Inferior parietal cortex (tissue), 1 donor: ENCODE measurements around the gene ATP12A.

Experiments
- DNase-seq: peaks from one replicate; pipeline ENCODE4 v3.0.0-alpha.2; 2016; ENCODE audit errors: extremely low spot score

The ATP12A gene

DNA sequence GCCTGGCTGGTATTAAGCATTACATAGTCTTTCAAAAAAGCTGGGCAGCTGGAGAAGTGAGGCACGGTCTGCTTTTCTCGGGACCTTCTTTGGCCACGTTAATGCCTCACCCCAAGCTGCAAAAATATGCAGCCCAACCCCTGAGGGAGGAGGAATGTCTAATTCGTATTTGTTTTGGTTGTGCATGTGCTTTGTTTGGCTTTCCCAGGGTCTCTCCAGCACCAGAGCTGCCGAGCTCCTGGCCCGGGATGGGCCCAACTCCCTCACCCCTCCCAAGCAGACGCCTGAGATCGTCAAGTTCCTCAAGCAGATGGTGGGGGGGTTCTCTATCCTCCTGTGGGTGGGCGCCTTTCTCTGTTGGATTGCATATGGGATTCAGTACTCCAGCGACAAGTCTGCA is 7.9 kb downstream of the ATP12A start:
- DNase-seq = no peak

DNA sequence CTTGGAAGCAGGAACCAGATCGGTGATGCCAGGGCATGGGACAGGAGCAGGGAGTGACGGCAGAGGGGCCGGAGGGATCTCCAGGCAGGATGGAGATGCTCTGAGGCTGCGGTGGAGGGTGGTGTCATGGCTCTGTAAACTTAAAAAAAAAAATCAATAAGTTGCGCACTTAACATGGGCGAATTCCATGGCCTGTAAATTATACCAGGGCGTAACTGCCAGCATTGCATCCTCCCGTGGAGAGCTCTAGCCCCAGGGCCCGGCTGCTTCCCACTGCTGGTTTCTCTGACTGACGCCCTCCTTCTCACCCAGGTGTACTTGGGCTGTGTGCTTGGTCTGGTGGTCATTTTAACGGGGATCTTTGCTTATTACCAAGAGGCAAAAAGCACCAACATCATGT is 8.7 kb downstream of the ATP12A start:
- no peak for DNase-seq

GRCh38 chr13:24691381-24691780 is 11.2 kb downstream of the ATP12A start:
- DNase-seq = no peak

DNA sequence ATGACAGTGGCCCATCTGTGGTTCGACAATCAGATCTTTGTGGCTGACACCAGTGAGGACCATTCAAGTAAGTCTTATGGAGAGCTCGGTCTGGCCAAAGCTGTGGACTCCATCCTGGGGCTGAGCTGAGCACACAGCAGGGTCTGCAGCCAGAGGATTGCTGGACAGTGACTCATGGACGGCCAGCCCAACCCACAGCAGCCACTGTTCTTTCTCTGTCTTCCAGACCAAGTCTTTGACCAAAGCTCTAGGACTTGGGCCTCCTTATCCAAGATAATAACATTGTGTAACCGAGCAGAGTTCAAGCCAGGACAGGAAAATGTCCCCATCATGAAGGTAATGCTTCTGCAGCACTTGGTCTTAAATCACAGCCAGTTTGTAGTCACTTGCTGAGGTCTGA is 12.4 kb downstream of the ATP12A start:
- DNase-seq = no peak

- DNase-seq = peak; percentile 58
Measured at GRCh38 chr13:24693862-24694471, 13.8 kb downstream of the ATP12A start.

- no peak for DNase-seq
Measured at GRCh38 chr13:24694907-24695306, 14.7 kb downstream of the ATP12A start.

DNA sequence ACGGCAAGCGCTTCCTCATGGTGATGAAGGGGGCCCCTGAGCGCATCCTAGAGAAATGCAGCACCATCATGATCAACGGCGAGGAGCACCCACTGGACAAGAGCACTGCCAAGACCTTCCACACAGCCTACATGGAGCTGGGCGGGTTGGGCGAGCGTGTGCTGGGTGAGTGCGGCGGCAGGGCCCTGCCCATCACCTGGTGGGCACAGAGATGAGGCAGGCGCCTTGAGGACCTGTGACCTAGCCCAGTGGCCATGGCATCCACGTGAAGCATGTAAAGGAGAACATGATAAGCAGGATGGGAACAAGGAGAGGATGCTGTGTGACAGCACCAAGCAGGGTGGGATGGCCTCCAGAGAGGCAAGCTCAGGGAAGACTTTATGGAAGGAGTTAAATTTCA is 18.5 kb downstream of the ATP12A start:
- no peak for DNase-seq

DNA sequence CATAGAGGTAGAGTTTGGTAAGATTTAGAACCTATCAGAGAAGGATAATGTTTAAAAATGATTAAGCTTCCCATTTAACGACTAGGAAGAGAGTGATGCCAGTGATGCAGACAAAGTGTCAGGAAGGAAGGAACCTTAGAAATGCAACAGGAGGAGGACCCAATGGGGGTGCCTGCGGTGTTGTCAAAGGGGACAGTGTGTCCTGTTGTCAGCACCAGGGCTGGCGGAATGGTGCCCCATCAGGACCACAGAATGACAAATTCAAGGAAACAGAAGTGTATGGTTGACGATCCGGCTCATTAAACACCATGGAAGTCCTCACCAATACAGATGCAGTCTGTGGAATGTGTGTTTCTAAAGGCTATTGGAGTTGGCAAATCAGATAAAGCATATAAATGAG is 19.3 kb downstream of the ATP12A start:
- DNase-seq = no peak

- no peak for DNase-seq
Measured at GRCh38 chr13:24700539-24700938, 20.3 kb downstream of the ATP12A start.

DNA sequence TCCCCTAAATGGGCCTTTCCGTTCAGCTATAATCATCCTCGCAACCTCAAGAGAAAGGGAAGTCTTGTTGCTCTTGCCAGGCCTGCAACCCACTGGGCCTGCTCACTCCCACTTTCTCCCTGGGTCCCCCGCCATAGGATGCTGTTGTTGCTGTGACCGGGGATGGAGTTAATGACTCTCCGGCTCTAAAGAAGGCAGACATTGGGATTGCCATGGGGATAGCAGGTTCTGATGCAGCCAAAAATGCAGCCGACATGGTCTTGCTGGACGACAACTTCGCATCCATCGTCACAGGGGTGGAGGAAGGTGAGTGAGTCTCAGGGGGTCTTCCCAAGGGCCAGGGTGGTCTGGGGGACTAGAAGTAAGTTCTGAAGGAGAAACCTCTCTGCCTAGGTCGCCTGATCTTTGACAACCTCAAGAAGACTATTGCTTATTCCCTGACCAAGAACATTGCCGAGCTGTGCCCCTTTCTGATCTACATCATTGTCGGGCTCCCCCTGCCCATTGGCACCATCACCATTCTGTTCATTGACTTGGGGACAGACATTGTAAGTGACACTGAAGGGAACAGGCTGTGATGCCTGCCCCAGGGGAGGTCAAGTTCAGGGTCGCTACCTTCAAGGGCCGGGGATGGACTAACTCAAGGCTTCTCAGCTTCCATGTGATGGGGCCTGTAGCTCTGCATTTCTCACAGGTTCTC is 26.8 kb downstream of the ATP12A start:
- DNase-seq = no peak

GRCh38 chr13:24709186-24709913 is 29.1 kb downstream of the ATP12A start:
- DNase-seq = no peak

DNA sequence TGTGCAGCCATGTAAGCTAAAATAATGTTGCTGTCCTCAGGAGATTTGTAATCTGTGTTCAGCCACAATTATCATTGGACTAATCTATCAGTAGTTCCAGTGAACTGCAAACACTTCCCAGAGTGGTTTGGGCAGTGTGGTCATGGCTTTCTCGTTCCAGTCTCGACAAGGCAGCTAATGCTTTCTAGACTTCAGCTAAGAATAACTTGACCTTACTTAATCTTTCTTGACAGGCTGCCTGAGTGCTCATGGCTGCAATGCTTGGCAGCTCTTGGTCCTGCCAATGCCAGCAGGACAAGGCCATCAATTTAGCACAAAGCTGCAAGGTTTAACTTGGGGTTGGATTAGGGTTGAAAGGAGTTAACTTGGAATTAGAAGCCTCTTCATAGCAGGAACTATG is 32.8 kb downstream of the ATP12A start:
- DNase-seq = no peak

DNA sequence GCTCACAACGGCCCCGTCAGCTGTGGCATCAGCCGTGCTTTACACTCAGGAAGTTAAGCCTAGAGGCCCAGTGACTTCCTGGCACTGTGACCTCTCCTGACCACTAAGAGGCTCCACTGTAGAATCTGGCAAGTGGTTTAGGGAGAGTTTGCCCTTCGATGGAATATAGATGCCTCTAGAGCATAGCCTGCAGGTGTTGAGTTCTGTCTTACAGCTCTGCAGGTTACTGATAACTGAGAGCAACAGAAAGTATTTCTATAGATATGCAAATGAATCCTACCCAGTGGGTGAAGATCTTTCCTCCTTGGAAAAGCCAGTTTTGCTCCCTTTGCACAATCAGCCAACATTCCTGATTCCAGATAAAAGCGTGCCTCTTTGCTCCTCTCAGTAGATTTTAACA is 35.8 kb downstream of the ATP12A start:
- no peak for DNase-seq

GRCh38 chr13:24716446-24716845 is 36.2 kb downstream of the ATP12A start:
- no peak for DNase-seq

GRCh38 chr13:24717217-24717616 is 37.0 kb downstream of the ATP12A start:
- DNase-seq = no peak

DNA sequence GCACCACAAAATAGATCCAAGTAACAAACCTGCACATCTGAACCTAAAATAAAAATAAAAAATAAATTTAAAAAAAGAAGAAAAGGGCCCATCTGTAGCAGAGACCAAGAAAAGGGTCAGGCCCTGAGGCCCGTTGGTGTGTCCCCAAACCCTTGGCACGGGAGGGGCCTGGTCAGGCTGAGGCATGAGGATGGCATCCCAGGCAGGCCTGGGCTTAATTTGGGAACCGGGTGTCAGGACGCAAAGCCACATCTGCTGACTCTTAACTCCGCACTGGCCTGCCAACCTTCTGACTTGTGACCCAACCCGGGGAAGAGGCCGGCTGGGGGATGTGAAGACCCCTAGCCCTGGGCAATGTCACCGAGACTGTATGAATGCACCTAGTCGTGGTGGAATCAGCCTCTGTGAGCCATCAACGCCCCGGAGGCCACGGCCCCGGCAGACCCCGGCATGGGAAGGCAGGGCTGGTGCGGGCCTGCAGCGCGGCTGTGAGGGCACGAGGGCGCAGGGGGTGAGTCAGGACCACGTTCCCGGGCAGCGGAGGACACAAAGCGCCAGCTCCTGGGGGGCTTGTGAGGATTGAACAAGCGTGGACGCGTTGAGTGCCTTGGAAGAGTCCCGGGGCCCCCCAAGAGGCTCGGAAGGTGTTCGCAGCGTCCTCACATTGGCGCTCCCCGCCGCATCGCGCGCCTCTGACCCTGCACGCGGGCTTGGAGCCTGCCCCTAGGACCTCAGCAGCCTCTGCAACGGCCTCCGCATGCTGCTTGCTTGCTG is 38.2 kb downstream of the ATP12A start:
- no peak for DNase-seq

DNA sequence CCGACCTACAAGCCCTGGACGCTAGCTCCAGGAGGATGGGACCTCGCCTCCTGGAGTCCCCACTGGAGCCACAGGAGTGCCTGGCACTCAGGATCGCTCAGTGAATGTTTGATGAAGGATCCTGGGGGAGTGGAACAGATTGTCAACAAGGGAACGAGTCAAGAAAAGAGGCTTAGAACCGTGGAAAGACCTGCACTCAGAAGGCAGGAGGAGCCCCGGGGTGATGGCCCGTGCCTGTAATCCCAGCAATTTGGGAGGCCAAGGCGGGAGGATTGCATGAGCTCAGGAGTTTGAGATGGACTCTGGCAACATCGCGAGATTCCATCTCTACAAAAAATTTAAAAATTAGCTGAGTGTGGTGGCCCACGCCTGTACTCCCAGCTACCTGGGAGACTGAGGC is 38.9 kb downstream of the ATP12A start:
- no peak for DNase-seq

GRCh38 chr13:24723206-24723605 is 43.0 kb downstream of the ATP12A start:
- DNase-seq = no peak

GRCh38 chr13:24724714-24725113 is 44.5 kb downstream of the ATP12A start:
- DNase-seq = no peak

GRCh38 chr13:24725379-24725778 is 45.2 kb downstream of the ATP12A start:
- DNase-seq = no peak

DNA sequence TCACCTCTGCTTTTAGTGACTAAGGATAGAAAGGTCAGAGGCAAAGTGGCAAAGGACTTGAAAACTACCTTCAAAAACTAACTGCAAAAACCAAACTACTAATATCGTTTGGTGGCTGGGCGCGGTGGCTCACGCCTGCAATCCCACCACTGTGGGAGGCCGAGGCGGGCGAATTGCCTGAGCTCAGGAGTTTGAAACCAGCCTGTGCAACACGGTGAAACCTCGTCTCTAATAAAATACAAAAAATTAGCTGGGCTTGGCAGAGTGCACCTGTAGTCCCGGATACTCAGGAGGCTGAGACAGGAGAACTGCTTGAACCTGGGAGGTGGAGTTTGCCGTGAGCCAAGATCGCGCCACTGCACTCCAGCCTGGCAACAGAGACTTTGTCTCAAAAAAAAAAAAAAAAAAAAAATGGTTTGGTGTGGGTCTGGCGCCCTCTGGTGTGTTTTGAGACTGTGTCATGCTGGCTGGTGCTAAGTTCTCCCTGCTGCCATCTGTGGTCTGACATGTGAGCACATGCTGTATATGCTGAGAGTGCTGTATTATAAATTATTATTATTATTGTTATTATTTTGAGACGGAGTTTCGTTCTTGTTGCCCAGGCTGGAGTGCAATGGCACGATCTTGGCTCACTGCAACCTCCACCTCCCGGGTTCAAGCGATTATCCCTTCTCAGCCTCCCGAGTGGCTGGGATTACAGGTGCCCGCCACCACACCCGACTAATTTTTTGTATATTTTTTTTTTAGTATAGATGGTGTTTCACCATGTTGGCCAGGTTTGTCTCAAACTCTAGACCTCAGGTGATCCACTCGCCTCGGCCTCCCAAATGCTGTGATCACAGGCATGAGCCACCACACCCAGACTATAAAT is 47.8 kb downstream of the ATP12A start:
- DNase-seq = peak; percentile 78
